Right renal cortex interstitium (tissue), 3 donors: Measurements from ENCODE around the gene LAMB1. TPM values are rescaled to one million over a fixed set of nuclear protein-coding genes. Genes with fewer than 3 reads are reported as not detected.
"Not testable (repeated sequence)": the region's sequence is repeated elsewhere in the genome, so short reads cannot be mapped to it uniquely, and the experiment has no call there.

Experiments used
- DNase-seq, 3 donors: peaks; one replicate each; pipeline ENCODE4 v3.0.0-alpha.2; 2013; ENCODE audit warnings: low read depth in 3 of 3, low spot score in 2 of 3
- polyA plus RNA-seq, 3 donors: library from polyadenylated mRNA; unstranded; fragments of 120-200 nt; gene quantifications; one replicate each; pipeline ENCODE4 v1.2.1, GENCODE V29; 2013; ENCODE audit not compliant: insufficient read length in 3 of 3

Gene LAMB1
- polyA plus RNA-seq, 3 donors = 602 to 730 (median 616) TPM

DNA sequence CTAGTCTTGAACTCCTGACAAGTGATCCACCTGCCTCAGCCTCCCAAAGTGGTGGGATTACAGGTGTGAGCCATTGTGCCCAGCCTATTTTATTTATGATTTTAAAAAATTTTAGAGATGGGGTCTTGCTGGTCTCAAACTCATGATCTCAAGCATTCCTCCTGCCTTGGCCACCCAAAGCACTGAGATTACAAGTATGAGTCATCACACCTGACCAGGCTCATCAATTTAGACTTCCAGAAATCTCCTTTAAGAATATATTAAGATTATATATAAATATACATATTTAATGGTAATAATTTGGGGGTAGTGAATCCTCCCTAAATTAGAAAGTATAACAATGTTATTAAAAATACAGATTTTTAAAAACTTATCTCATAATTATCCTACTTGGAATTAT is 29.1 kb downstream of the LAMB1 start:
- no peak for DNase-seq

DNA sequence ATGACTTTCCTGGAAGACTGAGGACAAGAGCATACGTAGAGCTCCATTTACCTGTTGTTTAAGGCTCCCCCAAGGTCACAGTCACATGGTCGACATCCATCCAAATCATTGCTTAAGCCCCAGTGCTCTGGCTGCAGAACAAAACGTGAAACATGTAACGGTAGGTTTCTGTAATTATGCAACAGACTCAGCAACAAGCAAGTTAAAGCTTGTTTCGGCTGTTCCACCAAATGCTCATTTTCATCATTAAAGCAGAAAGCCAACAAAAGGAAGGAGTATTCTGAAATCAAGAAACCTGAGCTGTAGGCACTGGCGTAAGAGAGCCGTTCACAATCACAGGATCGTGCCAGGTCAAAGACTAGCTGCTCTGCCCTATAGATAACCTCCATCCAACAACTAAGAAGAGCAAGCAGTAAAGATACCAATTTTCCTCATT is 30.0 kb downstream of the LAMB1 start:
- no peak for DNase-seq

DNA sequence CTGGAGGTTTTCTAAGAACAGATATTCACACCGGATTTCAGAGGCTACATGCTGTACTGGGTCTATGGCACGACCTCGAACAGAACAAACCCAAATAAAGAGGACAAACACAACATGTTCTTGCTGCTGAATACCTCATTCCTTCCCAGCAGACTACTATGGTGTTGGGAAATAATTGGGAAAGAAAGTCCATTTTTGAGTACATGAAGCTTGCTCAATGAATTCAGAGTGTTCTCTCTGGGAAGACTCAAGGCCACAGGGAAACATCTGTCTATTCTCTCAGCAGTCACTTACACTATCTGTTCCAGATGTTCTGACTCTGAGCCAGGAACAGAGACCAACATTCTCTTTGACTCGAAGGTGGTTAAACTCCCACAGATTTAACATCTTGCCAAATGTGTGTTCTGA is 30.9 kb downstream of the LAMB1 start:
- no peak for DNase-seq

DNA sequence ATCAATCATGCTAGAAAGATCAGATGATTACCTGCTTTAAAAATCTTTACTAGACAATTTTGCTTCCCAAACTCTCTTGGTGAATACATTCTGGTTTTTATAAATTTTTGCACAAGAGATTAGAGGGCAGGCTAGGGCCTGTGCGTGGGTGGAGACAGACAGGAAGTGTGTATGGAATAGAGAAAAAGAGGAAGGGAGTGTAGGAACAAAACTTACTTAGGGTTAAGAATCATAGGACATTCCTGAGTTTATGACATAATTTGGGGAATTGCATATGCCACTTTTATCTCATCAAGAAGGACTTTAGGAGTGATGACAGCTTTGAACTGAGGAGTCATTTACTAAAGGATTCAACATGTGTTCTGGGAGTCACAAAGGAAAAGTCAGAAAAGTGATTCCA is 31.3 kb downstream of the LAMB1 start:
- DNase-seq = no peak

DNA sequence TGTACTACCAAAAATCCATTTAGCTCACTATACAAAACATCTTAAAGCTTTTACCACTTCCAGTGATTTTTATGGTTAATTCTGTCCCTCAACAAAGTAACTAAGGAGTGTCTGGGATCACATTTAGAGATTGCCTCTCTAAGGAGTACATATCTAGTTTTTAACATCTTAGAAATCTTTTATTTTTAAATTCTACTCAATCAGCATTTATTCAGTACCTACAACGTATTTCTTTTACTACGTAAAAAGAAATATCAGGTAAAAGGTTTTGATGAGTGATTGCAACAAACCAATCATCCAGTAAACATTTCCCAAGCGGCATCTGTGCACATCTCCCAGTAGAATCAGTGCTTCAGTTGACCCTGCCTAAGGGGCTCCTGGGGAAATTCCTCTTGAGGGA is 31.9 kb downstream of the LAMB1 start:
- no peak for DNase-seq

DNA sequence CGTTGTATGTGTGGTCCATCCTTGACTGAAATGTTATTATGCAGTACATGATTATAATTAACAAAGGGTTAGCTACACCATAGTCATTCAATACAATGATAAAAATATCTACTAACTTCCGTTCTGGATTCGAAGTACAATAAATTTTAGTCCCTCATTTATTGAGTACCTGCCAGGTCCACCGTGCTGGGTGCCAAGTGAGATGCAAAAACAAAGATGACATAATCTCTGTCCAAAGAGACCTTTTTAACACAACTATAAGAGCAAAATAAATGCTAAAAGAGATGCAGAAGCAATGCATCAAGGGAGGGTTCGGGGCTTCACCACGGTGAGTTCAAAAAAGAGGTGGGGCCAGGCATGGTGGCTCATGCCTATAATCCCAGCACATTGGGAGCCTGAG is 33.1 kb downstream of the LAMB1 start:
- DNase-seq = no peak

DNA sequence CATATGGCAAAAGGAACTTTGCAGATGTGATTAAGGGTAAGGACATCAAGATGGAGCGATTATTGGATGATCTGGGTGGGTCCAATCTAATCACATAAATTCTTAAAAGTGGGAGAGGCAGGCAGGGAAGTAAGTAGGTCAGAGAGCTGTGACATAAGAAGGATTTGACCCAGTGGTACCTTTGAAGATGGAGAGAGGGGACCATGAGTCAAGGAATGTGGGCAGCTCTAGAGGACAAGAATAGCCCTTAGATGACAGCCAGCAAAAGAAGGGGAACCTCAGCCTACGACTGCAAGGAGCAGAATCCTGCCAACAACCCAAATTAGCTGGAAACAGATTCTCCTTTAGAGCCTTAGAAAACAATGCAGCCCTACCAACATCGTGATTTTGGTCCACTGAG is 34.5 kb downstream of the LAMB1 start:
- no peak for DNase-seq

DNA sequence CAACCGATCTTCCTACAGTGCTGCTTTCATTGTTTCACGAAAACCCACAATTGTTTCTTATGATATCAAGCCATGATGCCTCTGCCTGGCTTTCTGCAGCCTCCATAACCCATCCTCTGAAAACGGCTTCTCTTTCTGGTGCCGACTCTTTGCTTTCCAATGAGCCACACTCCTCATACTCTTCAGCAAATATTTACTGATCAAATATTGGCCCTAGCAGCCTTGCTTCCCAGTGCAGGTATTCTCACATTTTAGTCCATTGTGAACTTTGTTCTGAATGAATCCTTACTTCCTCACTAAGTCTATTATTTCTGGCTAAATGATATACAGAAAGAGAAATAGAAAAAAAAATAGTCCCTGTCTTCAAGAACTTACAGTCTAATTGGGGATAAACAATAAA is 35.5 kb downstream of the LAMB1 start:
- DNase-seq = no peak

DNA sequence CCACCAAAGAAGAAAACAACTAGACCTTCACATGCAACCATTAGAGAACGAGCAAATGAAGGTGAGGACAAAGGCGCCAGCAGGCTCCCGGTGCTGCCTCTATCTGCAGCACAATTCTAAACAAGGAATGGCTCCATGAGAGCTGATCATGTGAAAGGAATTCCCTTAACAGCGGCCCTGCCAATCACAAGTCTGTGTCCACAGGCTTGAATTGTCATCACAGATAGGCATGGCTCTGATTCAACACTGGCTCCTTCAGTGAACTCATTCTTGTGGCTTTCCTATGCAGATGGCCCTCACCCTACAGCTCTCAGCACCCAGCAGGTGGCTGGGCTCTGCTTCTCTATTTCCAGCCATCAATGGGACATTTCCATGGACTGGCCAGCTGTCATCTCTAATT is 36.2 kb downstream of the LAMB1 start:
- no peak for DNase-seq

DNA sequence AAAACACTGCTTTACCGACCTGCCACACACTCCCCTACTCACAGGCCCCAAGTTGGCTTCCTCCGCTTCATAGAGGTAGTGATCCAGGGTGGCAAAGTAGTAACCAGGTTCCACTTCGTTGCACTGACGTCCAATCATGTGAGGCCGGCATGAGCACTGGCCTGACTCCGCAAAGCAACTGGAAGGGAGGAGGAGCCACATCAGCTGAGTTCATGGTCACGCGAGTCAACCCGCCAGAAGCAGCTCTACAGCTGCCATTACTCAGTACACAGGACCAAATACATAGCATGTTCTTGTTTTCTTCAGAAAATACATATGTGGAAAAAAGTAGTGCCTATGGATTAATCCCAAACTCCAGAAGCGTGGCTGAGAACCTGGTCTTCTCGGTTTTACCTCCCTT is 38.5 kb downstream of the LAMB1 start:
- DNase-seq = no peak

DNA sequence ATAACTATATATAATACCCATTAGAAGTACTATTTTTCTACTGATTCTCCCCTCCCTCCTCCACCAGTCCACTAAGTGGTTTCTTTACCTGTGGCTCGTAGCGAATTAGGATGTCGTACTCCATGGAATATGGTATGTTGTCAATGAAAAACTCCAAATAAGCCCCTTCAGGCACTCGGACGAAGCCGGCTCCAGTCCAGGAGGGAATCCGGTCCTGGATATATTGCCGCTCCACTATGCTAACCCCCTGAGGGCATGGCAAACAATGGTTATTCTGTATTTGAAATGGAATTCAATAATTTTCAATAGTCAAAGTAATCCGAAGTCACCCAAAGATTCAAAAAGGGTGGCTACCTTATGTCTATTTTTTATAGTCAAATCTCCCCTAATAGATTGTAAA is 40.1 kb downstream of the LAMB1 start:
- no peak for DNase-seq

DNA sequence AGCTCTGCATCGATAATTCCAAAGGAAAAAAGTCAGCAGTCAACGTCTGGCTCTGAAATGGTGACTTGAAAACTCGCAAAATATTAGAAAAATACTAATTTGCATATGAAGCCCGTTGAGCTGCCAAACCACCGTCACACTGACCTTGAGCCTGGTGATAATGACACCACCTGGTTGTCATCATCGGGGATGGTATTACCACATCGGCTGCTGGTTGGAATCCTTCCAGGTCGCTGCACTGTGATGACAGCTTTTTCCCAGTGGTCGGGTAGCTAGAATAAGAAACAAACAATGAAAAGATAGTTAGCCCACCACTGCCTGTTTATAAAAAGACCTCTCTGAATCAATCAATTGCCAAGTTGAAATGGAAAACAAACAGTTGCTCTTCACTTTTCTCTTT is 41.6 kb downstream of the LAMB1 start:
- DNase-seq = no peak

DNA sequence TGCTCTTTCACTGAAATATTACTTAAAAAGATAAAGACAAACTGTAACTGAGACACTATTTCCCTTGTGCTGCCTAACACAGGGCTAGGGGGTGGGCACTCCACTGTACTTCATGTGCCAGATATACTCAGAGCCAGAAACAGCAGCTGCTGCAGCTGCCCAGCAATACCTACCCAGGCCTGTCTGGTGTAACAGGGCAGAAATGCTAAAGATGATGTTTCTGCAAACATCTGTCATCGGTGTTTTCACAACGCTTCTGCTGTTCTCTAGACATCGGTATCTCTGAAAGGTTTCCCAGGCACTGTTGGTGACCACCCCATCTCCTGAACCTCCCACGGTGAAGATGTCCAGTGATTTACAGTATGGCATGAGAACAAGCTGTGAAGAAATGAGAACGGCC is 42.7 kb downstream of the LAMB1 start:
- no peak for DNase-seq

DNA sequence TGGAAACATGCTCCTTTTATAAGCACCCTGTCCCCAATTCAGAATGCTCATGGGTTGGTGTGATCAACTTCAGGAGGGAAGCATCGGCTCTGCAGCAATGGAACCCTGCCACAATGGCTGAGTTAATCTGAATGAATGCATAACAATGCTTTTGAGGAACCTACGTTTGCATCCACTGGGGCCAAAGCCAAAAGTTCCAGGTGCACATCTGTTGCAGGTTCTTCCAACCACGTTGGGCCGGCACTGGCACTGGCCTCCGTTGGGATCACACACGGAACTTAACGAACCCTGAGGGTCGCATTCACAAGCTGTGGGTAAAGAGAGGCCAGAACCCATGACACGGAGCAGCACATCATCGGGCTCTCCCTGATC is 43.4 kb downstream of the LAMB1 start:
- no peak for DNase-seq

DNA sequence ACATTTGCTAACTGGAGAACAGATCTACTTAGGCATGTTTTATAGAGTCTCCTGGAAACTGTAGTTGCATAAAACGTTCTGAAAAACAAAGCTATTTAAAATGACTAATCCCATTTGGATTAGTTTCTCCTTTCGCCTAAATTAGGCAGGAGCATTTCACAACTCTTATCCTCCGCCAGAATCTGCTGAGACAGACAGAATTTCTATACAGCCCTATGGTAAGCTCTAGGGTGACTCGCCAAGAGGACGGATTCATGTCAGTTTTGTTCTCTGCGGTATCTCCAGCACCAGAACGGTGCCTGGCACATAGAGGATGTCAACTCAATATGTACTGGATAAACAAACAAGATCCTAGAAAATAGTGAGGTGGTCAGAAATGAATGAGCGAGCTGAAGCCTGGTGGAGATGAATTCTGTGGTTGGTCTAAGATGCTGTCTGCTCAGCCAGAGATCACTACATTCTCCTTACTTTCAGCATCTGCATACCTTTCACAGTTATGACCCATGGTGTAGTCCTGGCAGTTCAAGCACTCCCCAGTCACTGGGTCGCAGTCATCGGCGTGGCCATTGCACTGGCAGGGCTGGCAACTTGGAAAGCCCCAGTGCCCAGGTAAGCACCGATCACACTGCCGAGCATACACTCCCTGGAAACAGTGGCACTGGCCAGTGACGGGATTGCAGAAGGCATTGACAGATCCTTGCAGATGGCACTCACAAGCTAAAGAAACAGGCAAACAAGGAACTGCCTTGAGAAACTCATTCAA is 44.0 kb downstream of the LAMB1 start:
- DNase-seq = no peak

DNA sequence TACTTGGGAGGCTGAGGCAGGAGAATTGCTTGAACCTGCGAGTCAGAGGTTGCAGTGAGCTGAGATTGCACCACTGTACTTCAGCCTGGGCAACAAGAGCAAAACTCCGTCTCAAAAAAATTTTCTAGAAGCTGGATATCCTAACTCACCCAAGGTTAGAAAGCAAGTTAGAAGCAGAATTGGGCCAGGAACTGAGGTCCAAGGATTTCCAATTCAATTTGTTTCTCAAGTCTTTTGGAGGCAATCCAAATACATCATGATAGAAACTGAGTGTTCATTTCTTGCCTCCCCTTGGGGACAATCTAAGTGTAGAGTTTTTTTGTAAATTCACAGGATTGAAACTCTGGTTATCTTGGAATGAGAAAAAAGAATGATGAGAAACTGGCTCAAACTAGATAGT is 45.5 kb downstream of the LAMB1 start:
- no peak for DNase-seq

DNA sequence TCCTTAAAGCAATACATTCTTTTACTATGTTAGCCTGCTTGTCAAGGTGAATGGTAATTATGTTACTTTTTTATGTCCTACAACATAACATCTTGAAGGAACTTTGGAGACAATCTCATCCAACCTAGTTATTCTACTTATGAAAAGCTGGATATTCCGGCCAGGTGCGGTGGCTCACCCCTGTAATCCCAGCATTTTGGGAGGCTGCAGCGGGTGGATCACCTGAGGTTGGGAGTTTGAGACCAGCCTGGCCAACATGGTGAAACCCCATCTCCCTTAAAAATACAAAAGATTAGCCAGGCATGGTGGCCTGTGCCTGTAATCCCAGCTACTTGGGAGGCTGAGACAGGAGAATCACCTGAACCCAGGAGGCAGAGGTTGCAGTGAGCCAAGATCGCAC is 46.0 kb downstream of the LAMB1 start:
- DNase-seq = not testable (repeated sequence)

DNA sequence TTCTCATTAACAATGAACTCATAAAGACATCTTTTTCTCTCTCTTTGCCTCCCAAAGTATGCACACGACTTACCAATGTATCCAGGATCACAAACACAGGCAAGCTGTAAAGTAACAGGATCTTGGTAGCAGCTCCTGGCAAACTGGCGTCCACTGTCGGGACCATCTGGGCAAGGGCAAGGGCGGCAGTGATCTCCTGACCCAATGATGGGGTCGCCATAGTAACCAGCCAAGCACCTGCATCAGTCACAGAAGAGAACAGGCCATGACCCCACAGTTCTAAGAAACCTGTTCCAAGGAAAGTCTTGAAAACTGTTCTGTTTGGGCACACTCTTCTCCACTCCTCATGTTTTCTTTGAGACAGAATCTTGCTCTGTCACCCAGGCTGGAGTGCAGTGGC is 47.6 kb downstream of the LAMB1 start:
- no peak for DNase-seq

DNA sequence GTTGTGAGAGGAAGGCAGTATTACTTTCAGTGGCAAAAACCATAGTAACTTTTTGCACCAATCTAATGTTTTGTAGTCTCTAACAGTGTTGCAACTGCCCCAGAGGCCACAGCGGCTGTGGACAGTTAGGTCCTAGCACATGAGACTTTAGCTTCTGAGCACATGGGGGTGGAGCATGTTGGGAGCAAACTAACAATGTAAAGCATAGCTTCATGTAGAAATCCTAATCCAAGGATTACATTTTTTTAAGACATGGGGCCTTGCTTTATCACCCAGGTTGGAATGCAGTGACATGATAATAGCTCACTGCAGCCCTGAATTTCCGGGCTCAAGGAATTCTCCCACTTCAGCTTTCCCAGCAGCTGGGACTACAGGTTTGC is 49.0 kb downstream of the LAMB1 start:
- DNase-seq = no peak

DNA sequence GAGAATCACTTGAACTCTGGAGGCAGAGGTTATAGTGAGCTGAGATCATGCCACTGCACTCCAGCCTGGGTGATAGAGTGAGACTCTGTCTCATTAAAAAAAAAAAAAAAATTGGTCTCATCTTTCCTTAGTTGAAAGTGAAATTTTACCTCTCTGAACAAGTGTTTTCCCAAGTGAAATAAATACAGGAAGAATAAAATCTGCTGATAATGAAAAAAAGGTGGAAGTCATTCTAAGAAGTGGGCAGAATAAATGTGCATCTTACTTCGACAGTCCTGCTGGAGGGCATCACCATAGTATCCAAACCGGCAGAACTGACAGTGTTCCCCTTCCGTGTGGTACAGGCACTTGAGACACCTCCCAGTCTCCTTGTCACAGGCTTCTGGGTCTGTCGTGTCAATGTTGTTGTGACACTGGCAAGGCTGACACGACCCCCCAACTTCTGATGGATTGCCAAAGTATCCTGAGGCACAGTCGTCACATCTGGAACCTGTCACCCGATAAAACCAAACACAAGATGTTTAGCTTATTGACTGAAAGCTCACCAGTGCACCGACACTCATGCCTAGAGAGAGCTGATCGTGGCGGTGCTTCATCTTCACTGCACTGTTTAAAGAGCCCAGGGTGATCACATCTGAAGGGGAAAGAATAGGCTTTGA is 49.6 kb downstream of the LAMB1 start:
- DNase-seq = no peak

DNA sequence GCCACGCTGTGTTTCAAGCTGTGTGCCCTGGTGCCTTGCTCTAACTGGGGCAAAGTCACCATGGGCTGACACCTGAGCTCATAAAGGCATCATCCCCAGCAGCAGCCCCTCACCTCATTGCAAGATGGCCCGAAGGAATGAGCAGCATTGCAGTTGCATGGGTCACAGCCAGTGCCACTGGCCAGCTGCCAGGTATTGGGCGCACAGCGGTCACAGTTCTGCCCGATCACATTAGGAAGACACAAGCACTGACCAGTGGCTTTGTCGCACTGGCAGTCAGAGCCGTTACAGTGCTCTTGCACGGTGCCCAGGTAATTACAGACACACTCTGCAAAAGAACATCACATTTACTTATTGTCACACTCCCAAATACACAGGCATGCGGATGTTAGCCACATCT is 51.1 kb downstream of the LAMB1 start:
- DNase-seq = no peak

DNA sequence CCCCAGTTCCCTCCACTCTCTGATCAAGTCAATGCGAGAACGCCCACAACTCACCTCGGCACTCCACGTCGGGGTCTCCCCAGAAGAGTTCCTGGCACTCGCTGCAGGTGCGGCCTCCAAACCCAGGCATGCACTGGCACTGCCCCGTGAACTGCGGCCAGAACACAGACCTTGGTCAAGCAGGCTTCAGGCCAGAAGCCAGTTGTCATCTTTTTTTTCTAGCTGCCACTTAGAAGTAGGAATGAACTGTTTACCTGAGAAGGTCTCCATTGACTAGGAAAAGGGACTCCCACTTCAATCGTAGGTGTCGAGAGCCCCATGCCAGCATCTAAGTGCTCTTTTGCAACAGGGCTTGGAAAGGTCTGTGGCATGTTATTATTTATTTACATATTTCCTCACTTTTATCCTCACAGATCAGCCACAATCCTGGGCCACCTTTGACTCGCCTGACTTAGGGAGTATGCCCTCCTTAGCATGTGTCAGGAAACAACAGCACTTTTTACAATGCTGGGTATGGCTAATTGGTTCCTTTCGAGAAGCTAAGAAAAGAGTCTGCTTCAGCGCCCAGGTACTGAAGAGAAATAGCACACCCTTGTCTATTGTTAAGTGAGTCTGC is 51.7 kb downstream of the LAMB1 start:
- no peak for DNase-seq
